GM19463 (cell line): ENCODE data around the gene GPR180.
"Not testable (repeated sequence)": the region's sequence is repeated elsewhere in the genome, so short reads cannot be mapped to it uniquely, and the experiment has no call there.

Experiments used
- ATAC-seq: cut with Tn5 transposase; IDR thresholded peaks from one replicate; pipeline ENCODE4 v1.9.1; 2021; ENCODE audit warnings: mild to moderate bottlenecking, moderate library complexity; ENCODE audit not compliant: unreplicated experiment

The GPR180 gene

GRCh38 chr13:94595950-94596574, 5.6 kb upstream of the GPR180 start, which contains the start of gene TGDS:
TSS of gene TGDS (minus strand) at chr13:94596152. CDS start at chr13:94596136, 16 bp downstream.
- peak; percentile 98 for ATAC-seq

GRCh38 chr13:94596575-94596971, 5.1 kb upstream of the GPR180 start:
- no peak for ATAC-seq

- ATAC-seq: no peak
These were observed 3.4 kb upstream of the GPR180 start for GRCh38 chr13:94598281-94598680.

DNA sequence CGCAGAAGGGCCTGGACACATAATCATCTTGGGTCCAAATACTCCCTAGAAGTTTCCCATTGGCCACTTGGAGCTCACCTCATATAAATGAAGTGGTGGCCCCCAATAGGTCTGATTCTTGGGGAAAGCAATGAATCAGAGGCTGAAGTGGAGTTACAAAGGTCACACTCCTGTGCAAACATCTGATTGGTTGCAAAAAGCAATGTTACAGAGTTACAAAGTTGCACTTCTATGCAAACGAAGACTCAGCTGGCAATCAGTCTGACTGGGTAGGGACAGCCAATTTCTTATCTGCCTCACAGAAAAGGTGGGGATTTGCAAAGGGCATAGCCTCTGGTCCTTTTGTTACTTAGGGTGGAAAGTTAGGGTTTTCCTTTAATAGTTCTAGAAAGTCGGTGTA, 1.8 kb upstream of the GPR180 start:
- no peak for ATAC-seq

- ATAC-seq: no peak
These were observed 810 bp downstream of the GPR180 start for GRCh38 chr13:94602467-94602866.

- no peak for ATAC-seq
These were observed 5.4 kb downstream of the GPR180 start for GRCh38 chr13:94607056-94607455.

DNA sequence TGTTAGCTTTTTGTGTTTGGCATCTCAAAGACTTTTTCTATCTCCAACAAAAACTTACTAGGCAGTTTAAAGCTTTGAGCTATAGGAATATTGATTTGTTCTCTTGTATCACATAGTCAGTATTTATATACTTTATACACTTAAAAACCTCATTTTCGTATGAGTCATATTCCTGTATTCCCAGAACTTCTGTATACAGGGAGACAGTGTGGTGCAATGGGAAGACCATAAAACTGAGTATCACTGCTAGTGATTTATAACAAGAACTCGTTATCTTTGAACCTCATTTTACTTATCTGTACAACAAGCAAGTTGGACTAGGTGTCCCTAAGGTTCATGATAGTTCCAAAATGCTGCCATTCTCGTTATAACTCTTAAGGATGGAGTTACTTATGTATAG, 6.3 kb downstream of the GPR180 start:
- ATAC-seq: no peak

- no peak for ATAC-seq
These were observed 6.9 kb downstream of the GPR180 start for GRCh38 chr13:94608586-94608985.

- no peak for ATAC-seq
These were observed 7.5 kb downstream of the GPR180 start for GRCh38 chr13:94609196-94609595.

GRCh38 chr13:94610475-94610874, 8.8 kb downstream of the GPR180 start:
- no peak for ATAC-seq

DNA sequence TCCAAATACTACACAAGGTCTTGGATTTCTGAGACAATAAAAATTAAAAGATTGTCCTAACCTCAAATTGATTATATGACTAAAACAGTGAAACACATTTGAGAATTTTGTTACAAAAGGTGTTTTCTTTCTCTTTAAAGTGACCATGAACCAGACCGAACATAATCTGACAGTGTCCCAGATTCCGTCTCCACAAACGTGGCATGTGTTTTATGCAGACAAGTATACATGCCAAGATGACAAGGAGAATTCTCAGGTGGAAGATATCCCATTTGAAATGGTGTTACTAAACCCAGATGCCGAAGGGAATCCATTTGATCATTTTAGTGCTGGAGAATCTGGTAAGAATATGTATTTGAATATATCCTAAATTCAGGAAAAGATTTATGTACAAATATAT, 10.4 kb downstream of the GPR180 start:
- ATAC-seq: no peak

DNA sequence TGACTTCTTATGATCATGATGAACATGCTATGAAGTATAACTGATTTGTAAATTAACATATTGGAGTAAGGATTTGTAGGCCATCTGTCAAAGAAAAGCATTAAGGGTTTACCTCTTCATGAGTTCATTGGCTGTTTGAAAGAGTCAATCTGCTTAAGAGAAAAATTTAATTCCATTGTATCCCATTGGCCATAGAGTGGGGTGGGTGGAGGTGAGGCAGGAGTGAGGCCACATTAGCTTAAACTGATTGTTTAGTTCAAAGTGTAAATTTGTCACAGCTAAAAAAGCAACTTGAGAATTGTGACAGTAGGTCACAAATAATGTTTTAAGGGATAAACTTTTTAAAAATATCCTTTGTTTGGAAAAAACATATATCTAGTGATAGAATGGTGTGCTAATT, 11.4 kb downstream of the GPR180 start:
- no peak for ATAC-seq

DNA sequence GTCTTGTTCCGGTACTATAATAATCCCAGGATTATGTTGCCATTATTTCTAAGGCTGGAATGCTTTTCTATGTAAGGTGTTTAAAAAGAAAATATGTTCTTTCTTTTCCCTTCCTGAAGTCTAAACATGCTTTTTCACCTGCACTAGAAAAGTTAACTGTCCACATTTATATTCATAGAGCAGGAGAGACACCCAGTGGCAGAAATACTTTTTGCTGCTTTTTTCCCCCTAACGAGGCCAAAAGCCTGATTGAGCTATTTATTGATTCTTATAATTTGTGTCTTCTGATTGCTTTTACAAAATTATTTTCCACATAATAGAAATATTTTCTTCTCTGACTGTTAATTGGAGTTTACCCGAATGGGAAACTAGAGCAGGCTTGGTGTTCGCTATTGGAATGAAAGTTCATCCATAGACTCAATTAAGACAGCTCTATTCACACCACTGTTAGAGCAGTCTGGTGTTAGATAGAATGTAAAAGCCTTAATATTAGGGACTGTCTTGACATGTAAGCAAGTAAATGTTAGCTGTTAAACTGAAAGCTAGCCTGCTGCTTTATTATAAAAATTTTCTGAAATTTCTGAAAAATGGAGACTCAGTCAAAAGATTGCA, 15.8 kb downstream of the GPR180 start:
- ATAC-seq: no peak

DNA sequence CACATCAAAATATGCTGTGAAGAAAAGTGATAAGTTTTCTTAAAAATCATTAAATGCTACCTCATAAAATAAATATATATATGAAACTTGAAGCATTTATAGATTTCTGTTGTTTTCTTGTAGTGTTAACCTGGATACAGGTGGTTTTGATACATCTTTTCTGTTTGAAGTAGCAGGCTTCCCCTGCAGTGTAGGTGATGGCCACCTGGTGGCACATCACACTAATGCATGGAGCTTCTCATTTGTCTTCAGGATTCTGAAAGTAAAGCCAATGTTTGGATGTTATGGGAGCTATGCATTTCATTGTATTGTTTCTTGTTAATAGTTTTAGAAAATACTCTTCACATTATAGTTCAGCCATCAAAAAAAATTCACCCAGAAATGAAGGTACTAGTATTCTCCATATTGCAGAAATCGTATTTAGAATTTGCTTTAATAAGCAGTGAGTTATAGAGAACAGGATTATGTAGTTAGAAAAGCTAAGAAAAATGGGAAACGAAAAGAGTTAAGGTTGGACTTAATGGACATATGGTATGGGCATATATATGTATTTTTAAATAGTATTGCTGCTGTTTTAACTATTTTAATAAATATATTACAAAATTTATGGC, 18.7 kb downstream of the GPR180 start:
- peak; percentile 84 for ATAC-seq

GRCh38 chr13:94622344-94622743, 20.7 kb downstream of the GPR180 start:
- no peak for ATAC-seq

DNA sequence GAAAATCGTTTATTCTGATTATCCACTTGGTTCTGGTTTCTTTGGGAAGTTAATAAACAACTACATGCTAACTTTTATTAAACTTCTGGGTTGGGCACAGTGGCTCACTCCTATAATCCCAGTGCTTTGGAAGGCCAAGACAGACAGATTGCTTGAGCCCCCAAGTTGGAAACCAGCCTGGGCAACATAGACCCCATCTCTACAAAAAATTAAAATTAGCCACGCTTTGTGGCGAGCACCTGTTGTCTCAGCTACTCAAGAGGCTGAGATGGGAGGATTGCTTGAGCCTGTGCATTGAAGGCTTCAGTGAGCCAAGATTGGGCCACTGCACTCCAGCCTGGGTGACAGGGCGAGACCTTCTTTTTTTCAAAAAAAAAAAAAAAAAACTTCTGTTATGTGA, 21.7 kb downstream of the GPR180 start:
- ATAC-seq: no peak

DNA sequence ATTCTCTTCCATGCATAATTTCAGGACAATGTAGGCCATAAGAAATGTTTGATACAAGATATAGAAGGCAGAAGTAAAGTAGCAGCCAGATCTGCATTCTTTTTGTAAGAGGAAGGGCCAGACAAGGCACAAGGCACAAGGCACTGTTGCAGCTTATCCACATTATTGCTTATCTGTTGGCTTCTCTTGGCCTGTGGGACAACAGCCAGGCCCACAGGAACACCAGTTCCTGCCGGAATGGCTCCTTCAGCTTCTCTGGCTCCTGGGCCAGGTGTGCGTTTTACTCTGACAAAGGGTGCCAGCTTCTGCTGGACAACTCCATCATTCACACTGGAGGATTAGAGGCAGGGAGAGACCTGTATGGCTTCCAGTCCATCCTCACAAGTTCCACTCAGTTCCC, 29.2 kb downstream of the GPR180 start:
- ATAC-seq: no peak

DNA sequence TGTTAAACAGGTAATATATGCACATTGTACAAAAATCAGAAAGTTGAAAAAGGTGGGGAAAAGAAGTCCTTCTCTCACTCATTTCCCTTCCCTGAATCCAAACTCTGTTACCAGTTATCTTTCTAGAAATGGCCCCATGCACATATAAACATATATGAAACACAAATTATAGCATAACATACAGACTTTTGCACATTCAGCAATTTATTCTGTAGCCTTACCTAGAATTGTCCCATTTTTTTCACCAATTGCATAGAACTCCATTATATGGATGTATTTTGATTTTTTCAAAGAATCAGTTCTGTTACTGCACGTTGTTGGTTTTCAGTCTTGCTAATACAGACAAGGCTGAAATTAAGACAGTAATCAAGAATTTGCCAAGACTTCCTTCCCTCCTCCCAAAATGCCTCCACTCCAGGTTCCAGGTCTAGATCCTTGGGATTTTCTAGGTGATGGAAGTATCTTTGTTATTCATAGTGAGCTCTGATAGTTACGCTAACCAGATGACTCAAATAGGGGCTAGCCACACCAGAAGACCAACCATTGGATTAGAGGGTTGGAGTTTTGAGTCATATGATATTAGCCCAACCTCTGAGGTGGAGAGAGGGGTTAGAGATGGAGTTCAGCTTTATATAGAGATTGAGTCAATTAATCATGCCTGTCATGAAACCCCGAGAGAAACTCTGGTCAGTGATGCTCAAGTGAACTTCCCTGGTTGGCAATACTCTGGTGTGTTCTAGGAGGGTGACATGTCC, 30.7 kb downstream of the GPR180 start:
- no peak for ATAC-seq

DNA sequence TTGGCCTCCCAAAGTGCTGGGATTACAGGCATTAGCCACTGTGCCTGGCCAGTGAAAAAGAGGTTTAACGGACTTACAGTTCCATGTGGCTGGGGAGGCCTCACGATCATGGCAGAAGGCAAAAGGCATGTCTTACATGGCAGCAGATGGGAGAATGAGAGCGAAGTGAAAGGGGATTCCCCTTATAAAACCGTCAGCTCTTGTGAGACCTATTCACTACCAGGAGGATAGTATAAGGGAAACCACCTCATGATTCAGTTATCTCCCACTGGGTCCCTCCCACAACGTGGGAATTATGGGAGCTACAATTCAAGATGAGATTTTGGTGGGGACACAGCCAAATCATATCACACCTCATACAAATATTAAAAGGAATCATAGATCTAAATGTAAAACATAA, 34.4 kb downstream of the GPR180 start:
- not testable (repeated sequence) for ATAC-seq

- ATAC-seq: no peak
These were observed 35.4 kb downstream of the GPR180 start for GRCh38 chr13:94636942-94637578.

DNA sequence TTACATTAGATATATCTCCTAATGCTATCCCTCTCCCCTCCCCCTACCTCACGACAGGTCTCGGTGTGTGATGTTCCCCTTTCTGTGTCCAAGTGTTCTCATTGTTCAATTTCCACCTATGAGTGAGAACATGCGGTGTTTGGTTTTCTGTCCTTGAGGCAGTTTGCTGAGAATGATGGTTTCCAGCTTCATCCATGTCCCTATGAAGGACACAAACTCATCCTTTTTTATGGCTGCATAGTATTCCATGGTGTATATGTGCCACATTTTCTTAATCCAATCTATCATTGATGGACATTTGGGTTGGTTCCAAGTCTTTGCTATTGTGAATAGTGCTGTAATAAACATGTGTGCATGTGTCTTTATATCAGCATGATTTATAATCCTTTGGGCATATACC, 36.0 kb downstream of the GPR180 start:
- not testable (repeated sequence) for ATAC-seq
